Pancreas (tissue), 10 donors: ENCODE measurements around the gene ASCL3. TPM values are rescaled to one million over a fixed set of nuclear protein-coding genes. Genes with fewer than 3 reads are reported as not detected.
A peak's percentile ranks its signal among the peaks of the same experiment; 100 is the strongest.

ENCODE experiments used
- ATAC-seq, 4 donors: fragments of 200-7000 bp; cut with Tn5 transposase; one replicate each; pipeline versions ENCODE4 v1.8.0 to v1.9.1; 2020; ENCODE audit warnings: mild to moderate bottlenecking in 4 of 4, moderate library complexity in 4 of 4
- DNase-seq, 6 donors: peaks; one replicate each; pipeline ENCODE4 v3.0.0-alpha.2; 2020
- FAIRE-seq: peaks from 2 replicates; lab custom pipeline; 2012; peaks lifted over from hg19 to GRCh38; lab: Jason Lieb, UNC
- H3K27ac ChIP-seq, 4 donors: fragments of 200-600 bp; sonication (generic); 1 replicate in 3 of 4; 2 replicates in 1 of 4; pipeline versions ENCODE4 v1.5.0 to v1.8.0; 2020
- H3K27me3 ChIP-seq, 4 donors: fragments of 200-600 bp; one replicate each; pipeline ENCODE4 v1.8.0; 2021
- H3K36me3 ChIP-seq, 3 donors: fragments of 200-600 bp; sonication (generic) in 1 of 3; one replicate each; pipeline versions ENCODE4 v1.5.0 to v1.8.0; 2020 to 2021
- H3K4me1 ChIP-seq, 3 donors: fragments of 200-600 bp; one replicate each; pipeline ENCODE4 v1.8.0; 2021
- H3K4me3 ChIP-seq, 4 donors: fragments of 200-600 bp; sonication (generic) in 2 of 4; one replicate each; pipeline versions ENCODE4 v1.5.0 to v1.8.0; 2020 to 2021
- H3K9me3 ChIP-seq, 4 donors: fragments of 200-600 bp; one replicate each; pipeline ENCODE4 v1.8.0; 2021
- WGBS, 2 donors: extraction: QIAGEN DNeasy Blood & Tissue Kit; methylation state at CpG; one replicate each; pipeline ENCODE4 v1.1.7; 2013; 5-methylcytosine and 5-hydroxymethylcytosine counted together
- intact Hi-C, 3 donors: fragments of 100-400 bp; cut with DNase I; formaldehyde crosslinking; loops; one replicate each; pipeline versions ENCODE4 v1.11.1 to v1.14.2; 2022
- polyA plus RNA-seq, 2 donors: library from polyadenylated mRNA; stranded (reverse); fragments of 200-250 nt; gene quantifications; one replicate each; pipeline ENCODE4 v1.2.3, GENCODE V29; 2013
- total RNA-seq, 6 donors: library from RNA; stranded (reverse); fragmentation: NEBNext Ultra II Directional in 4 of 6; extraction: Animal tissue kit (Norgen Biotek cat#: 25700) in 4 of 6; gene quantifications; one replicate each; pipeline versions ENCODE4 v1.2.1 to v1.2.4, GENCODE V29; 2021 to 2023
- TF ChIP-seq, protein P1 (sequence below), 4 donors: fragments of 200-600 bp; sonication (generic) in 3 of 4; IDR thresholded peaks; one replicate each; pipeline versions ENCODE4 v1.5.0 to v1.8.0; 2021; ENCODE audit warnings: antibody characterized with exemption in 4 of 4
- donor health status: healthy with polysubstance abuse.
- donor health status: DM: no; HTN: no; CAD: no; lungs with moderate emphysema.
- donor health status: DM: no; HTN: no; CAD: no.
- donor health status: control.
- donor health status: control.
- donor health status: Bipolar disorder and iron deficiency.
- donor health status: DM: yes; HTN: yes; CAD: no.
- donor health status: DM: no; HTN: no; CAD: no.
- donor health status: DM: no; HTN: no; CAD: no.
- donor health status: DM: yes; HTN: yes; CAD: no.

ASCL3 gene
- total and polyA plus RNA-seq, 8 donors, result 0.34 TPM; not detected in 7

DNA sequence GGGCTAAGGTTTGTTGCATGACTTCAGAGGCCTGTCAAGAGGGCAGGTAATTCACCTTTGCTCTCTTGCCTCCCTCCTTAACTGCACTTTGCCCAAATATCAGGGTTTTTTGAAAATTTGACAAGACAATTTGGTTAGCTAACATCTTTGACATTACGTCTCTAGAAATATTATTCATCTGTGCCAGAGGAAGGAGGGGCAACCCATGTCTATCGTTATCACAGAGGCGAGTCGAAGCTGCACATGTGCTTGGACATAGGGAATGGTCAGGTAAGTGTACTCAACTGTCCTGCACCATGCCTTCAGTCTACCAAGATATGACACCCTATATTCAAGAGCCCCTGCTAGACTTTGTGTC, 28.2 kb downstream of the ASCL3 start:
- Histone ChIP-seq H3K36me3 (peaks cover 0 to 23% (median under 1%) of the 10 kb centered on the region in 3 donors), H3K27me3 (no peaks in the 10 kb centered on the region), H3K27ac (peak overlapping the region in 1 of 4 donors; percentile 53), H3K4me3 (no peak overlapping the region), H3K4me1 (peaks cover 3 to 7% (median 5%) of the 10 kb centered on the region in 3 donors), H3K9me3 (no peaks in the 10 kb centered on the region)
- TF ChIP-seq, protein P1, sequence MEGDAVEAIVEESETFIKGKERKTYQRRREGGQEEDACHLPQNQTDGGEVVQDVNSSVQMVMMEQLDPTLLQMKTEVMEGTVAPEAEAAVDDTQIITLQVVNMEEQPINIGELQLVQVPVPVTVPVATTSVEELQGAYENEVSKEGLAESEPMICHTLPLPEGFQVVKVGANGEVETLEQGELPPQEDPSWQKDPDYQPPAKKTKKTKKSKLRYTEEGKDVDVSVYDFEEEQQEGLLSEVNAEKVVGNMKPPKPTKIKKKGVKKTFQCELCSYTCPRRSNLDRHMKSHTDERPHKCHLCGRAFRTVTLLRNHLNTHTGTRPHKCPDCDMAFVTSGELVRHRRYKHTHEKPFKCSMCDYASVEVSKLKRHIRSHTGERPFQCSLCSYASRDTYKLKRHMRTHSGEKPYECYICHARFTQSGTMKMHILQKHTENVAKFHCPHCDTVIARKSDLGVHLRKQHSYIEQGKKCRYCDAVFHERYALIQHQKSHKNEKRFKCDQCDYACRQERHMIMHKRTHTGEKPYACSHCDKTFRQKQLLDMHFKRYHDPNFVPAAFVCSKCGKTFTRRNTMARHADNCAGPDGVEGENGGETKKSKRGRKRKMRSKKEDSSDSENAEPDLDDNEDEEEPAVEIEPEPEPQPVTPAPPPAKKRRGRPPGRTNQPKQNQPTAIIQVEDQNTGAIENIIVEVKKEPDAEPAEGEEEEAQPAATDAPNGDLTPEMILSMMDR (IDR thresholded peaks at IDR 0.05), result no peak
- no peak for DNase-seq
- WGBS, 2 donors, result 54 to 72% methylated on average over 4 of the region's 4 CpGs
- intact Hi-C loops, result no loop called here
- ATAC-seq, result no peak
- FAIRE-seq, result no peak

- Histone ChIP-seq H3K4me3 (no peak overlapping the region), H3K27ac (peak overlapping the region in 2 of 4 donors; percentile 10 to 53), H3K9me3 (no peaks in the 10 kb centered on the region), H3K27me3 (no peaks in the 10 kb centered on the region), H3K4me1 (peaks cover 3 to 7% (median 5%) of the 10 kb centered on the region in 3 donors), H3K36me3 (peaks cover 0 to 17% (median 0%) of the 10 kb centered on the region in 3 donors)
- intact Hi-C loops, result no loop called here
- no peak for DNase-seq
- peak in 1 of 4 donors; percentile 9 for ATAC-seq
- WGBS, 2 donors, result 31 to 36% methylated on average over 9 of the region's 9 CpGs
- TF ChIP-seq, protein P1 (IDR thresholded peaks at IDR 0.05), result peak in 3 of 4 donors; percentile 13 to 29 (median 18)
- FAIRE-seq, result no peak
Observed at GRCh38 chr11:8913961-8914660, 28.7 kb downstream of the ASCL3 start.

- ATAC-seq, result peak; percentile 96 to 99 (median 98)
- H3K27me3 ChIP-seq, result no peaks in the 10 kb centered on the region
- H3K9me3 ChIP-seq, result no peaks in the 10 kb centered on the region
- 0 to 1% methylated on average over 53 to 62 of the region's 68 CpGs for WGBS, 2 donors
- H3K36me3 ChIP-seq, result no peaks in the 10 kb centered on the region
- H3K27ac ChIP-seq, result peak within 1 kb of the TSS; percentile 17 to 81 (median 64)
- no peak for FAIRE-seq
- peaks cover 0 to 5% (median 3%) of the 10 kb centered on the region in 3 donors for H3K4me1 ChIP-seq
- intact Hi-C loops, result no loop called here
- TF ChIP-seq, protein P1 (IDR thresholded peaks at IDR 0.05), result no peak
- H3K4me3 ChIP-seq, result peak within 1 kb of the TSS; percentile 61 to 98 (median 74)
- DNase-seq, result peak; percentile 92 to 99 (median 94)
Observed at GRCh38 chr11:8911029-8911823, 31.6 kb downstream of the ASCL3 start, which contains the start of gene AKIP1. TSS of gene AKIP1 (plus strand) at chr11:8911189. CDS start at chr11:8911450, 261 bp downstream.

DNA sequence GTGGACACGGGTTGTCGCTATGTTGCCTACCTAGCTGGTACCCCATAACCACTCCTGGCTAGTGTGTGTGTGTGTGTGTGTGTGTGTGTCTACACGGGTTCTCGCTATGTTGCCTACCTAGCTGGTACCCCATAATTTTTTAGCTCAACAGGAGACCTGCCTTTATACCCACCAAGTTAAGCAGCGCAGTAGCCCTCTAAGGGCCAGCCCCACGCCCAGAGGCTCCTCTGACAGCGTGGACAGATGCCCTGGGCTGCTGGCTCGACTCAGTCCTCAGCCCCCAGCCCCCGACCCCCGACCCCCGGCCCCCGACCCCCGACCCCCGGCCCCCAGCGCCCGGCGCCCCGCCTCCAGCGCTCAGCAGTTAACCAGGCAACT, 32.2 kb downstream of the ASCL3 start:
- DNase-seq (no peak), FAIRE-seq (no peak), ATAC-seq (peak in 3 of 4 donors; percentile 2 to 20 (median 3))
- TF ChIP-seq, protein P1 (IDR thresholded peaks at IDR 0.05), result no peak
- no peaks in the 10 kb centered on the region for H3K9me3 ChIP-seq
- H3K4me1 ChIP-seq, result peaks cover 0 to 5% (median 3%) of the 10 kb centered on the region in 3 donors
- intact Hi-C loops, result no loop called here
- WGBS, 2 donors, result 0 to 3% methylated on average over 5 to 18 of the region's 19 CpGs
- no peaks in the 10 kb centered on the region for H3K36me3 ChIP-seq
- H3K27ac ChIP-seq, result no peak overlapping the region
- H3K4me3 ChIP-seq, result peak overlapping the region; percentile 61 to 98 (median 74)
- no peaks in the 10 kb centered on the region for H3K27me3 ChIP-seq
